Sigmoid colon (tissue), 7 donors: ENCODE measurements around the gene PIM1. TPM values are rescaled to one million over a fixed set of nuclear protein-coding genes. Genes with fewer than 3 reads are reported as not detected.

ENCODE experiments used
- DNase-seq: peaks from one replicate; pipeline ENCODE4 v3.0.0-alpha.2; 2019
- H3K27ac ChIP-seq, 4 donors: fragments of 200-600 bp; sonication (generic); one replicate each; pipeline ENCODE4 v1.5.1; 2016 to 2019; ENCODE audit warnings: mild to moderate bottlenecking in 1 of 4
- H3K27me3 ChIP-seq, 3 donors: fragments of 200-600 bp; sonication (generic); one replicate each; pipeline ENCODE4 v1.5.1; 2019; ENCODE audit warnings: mild to moderate bottlenecking in 1 of 3
- H3K36me3 ChIP-seq, 4 donors: fragments of 200-600 bp; sonication (generic); one replicate each; pipeline ENCODE4 v1.5.1; 2016 to 2019
- H3K4me1 ChIP-seq, 4 donors: fragments of 200-600 bp; sonication (generic); one replicate each; pipeline ENCODE4 v1.5.1; 2017 to 2019
- H3K4me3 ChIP-seq, 4 donors: fragments of 200-600 bp; sonication (generic); one replicate each; pipeline ENCODE4 v1.5.1; 2017 to 2019; ENCODE audit warnings: mild to moderate bottlenecking in 2 of 4, moderate library complexity in 1 of 4
- H3K9me3 ChIP-seq, 4 donors: fragments of 200-600 bp in 3 of 4; sonication (generic) in 3 of 4; one replicate each; pipeline versions ENCODE4 v1.5.1 to v1.6.1; 2013 to 2019
- CTCF ChIP-seq, 4 experiments: fragments of 450-650 bp in 3 of 4; fragments of 200-600 bp in 1 of 4; IDR thresholded peaks; one replicate each; pipeline ENCODE4 v1.5.1; 2016 to 2019; ENCODE audit warnings: antibody characterized with exemption in 4 of 4, mild to moderate bottlenecking in 3 of 4, moderate library complexity in 2 of 4
- EP300 ChIP-seq, 4 donors: sonication (generic); formaldehyde crosslinking; IDR thresholded peaks; one replicate each; pipeline ENCODE4 v1.6.1; 2017; ENCODE audit warnings: antibody characterized with exemption in 4 of 4
- POLR2A ChIP-seq, 2 donors: fragments of 450-650 bp; IDR thresholded peaks; one replicate each; pipeline ENCODE4 v1.6.1; 2016; ENCODE audit warnings: antibody characterized with exemption in 2 of 2, mild to moderate bottlenecking in 2 of 2, moderate library complexity in 2 of 2
- POLR2AphosphoS5 ChIP-seq, 4 donors: sonication (generic); formaldehyde crosslinking; IDR thresholded peaks; one replicate each; pipeline ENCODE4 v1.6.1; 2017; ENCODE audit warnings: antibody characterized with exemption in 4 of 4
- WGBS, 2 donors: extraction: QIAGEN DNeasy Blood & Tissue Kit; methylation state at CpG; one replicate each; pipeline ENCODE4 v1.1.7; 2013; 5-methylcytosine and 5-hydroxymethylcytosine counted together
- intact Hi-C: fragments of 100-400 bp; cut with DNase I; formaldehyde crosslinking; loops from one replicate; pipeline ENCODE4 v1.15.1; 2023
- polyA plus RNA-seq, 3 donors: library from polyadenylated mRNA; stranded (reverse); fragments of 200-250 nt; gene quantifications; one replicate each; pipeline ENCODE4 v1.2.3, GENCODE V29; 2013
- total RNA-seq, 4 donors: library from RNA; depleted of rRNA; stranded (reverse); fragments of >200 nt; gene quantifications; one replicate each; pipeline ENCODE4 v1.1.0, GENCODE V29; 2016
- donor health status: healthy with polysubstance abuse.
- donor health status: Bipolar disorder and iron deficiency.
- donor health status: healthy.

Gene PIM1
- total and polyA plus RNA-seq, 7 donors, result 17.1 to 103 (median 31.0) TPM

- intact Hi-C loops, result loop anchor here (5.0 kb wide), 1 partner anchor 1407 kb away; no protein-coding TSS in a partner anchor
- WGBS, 2 donors, result 73 to 77% methylated on average over 8 of the region's 8 CpGs
- peaks cover 0 to 93% (median 60%) of the 10 kb centered on the region in 4 donors for H3K4me1 ChIP-seq
Measured at GRCh38 chr6:37134036-37134395, 35.9 kb upstream of the PIM1 start.

GRCh38 chr6:37134396-37135191 lies 35.4 kb upstream of the PIM1 start:
- H3K9me3 ChIP-seq, result no peaks in the 10 kb centered on the region
- H3K27me3 ChIP-seq, result no peaks in the 10 kb centered on the region
- intact Hi-C loops, result loop anchor here (5.0 kb wide), 1 partner anchor 1407 kb away; no protein-coding TSS in a partner anchor
- no peak for TF ChIP-seq EP300 (IDR thresholded peaks at IDR 0.05)
- TF ChIP-seq POLR2AphosphoS5 (IDR thresholded peaks at IDR 0.05), result peak in 2 of 4 donors; percentile 34 to 73
- DNase-seq, result peak; percentile 81
- WGBS, 2 donors, result 30 to 64% methylated on average over 11 of the region's 11 CpGs
- H3K36me3 ChIP-seq, result no peaks in the 10 kb centered on the region
- H3K27ac ChIP-seq, result peak overlapping the region; percentile 86 to 97 (median 93)
- no peak overlapping the region for H3K4me3 ChIP-seq
- peaks cover 0 to 94% (median 60%) of the 10 kb centered on the region in 4 donors for H3K4me1 ChIP-seq

More at GRCh38 chr6:37134036-37134395, 35.9 kb upstream of the PIM1 start:
- peak overlapping the region; percentile 86 to 97 (median 93) for H3K27ac ChIP-seq
- DNase-seq, result peak; percentile 69
- TF ChIP-seq CTCF (IDR thresholded peaks at IDR 0.05) (no peak), POLR2A (IDR thresholded peaks at IDR 0.05) (no peak), POLR2AphosphoS5 (IDR thresholded peaks at IDR 0.05) (no peak), EP300 (IDR thresholded peaks at IDR 0.05) (no peak)
- no peaks in the 10 kb centered on the region for H3K9me3 ChIP-seq
- no peaks in the 10 kb centered on the region for H3K36me3 ChIP-seq
- no peaks in the 10 kb centered on the region for H3K27me3 ChIP-seq
- H3K4me3 ChIP-seq, result no peak overlapping the region

GRCh38 chr6:37135835-37136694 lies 33.9 kb upstream of the PIM1 start:
- H3K36me3 ChIP-seq, result no peaks in the 10 kb centered on the region
- H3K4me3 ChIP-seq, result no peak overlapping the region
- H3K9me3 ChIP-seq, result no peaks in the 10 kb centered on the region
- peaks cover 0 to 90% (median 56%) of the 10 kb centered on the region in 4 donors for H3K4me1 ChIP-seq
- H3K27ac ChIP-seq, result peak overlapping the region; percentile 86 to 97 (median 93)
- H3K27me3 ChIP-seq, result no peaks in the 10 kb centered on the region
- intact Hi-C loops, result loop anchor here (2.0 kb wide), 1 partner anchor 33 kb away; no protein-coding TSS in a partner anchor
- TF ChIP-seq POLR2AphosphoS5 (IDR thresholded peaks at IDR 0.05) (no peak), EP300 (IDR thresholded peaks at IDR 0.05) (no peak), CTCF (IDR thresholded peaks at IDR 0.05) (no peak), POLR2A (IDR thresholded peaks at IDR 0.05) (no peak)
- WGBS, 2 donors, result 50 to 77% methylated on average over 9 of the region's 9 CpGs
- no peak for DNase-seq

GRCh38 chr6:37136821-37137200 lies 33.1 kb upstream of the PIM1 start:
- H3K9me3 ChIP-seq, result no peaks in the 10 kb centered on the region
- H3K27ac ChIP-seq, result peak overlapping the region; percentile 86 to 97 (median 93)
- no peaks in the 10 kb centered on the region for H3K27me3 ChIP-seq
- TF ChIP-seq EP300 (IDR thresholded peaks at IDR 0.05) (no peak), POLR2AphosphoS5 (IDR thresholded peaks at IDR 0.05) (no peak), POLR2A (IDR thresholded peaks at IDR 0.05) (no peak), CTCF (IDR thresholded peaks at IDR 0.05) (no peak)
- H3K4me1 ChIP-seq, result peaks cover 0 to 90% (median 56%) of the 10 kb centered on the region in 4 donors
- intact Hi-C loops, result loop anchor here (2.0 kb wide), 1 partner anchor 32 kb away; no protein-coding TSS in a partner anchor
- no peak overlapping the region for H3K4me3 ChIP-seq
- 34 to 72% methylated on average over 7 of the region's 7 CpGs for WGBS, 2 donors
- DNase-seq, result no peak
- no peaks in the 10 kb centered on the region for H3K36me3 ChIP-seq
